ENCODE results near the gene RNF128.

DNA sequence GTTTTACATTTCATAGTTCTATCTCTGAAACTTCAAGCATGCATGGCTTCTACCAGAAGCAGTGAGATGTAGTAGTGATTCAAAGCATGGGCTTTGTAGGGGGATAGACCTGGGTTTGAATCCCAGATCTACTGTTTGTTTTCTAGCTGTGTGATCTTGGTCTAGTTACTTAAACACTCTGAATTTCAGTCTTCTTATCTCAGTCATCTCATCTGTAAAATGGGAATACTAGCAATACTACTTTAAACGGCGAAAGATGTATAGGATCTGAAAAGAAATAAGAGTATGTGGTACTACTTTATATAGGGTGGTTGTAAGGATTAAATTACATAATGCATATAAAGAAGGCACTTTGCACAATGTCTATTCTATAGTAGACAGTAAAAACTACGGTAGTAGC, 20.0 kb upstream of the RNF128 start:
- TF ChIP-seq, protein P1, sequence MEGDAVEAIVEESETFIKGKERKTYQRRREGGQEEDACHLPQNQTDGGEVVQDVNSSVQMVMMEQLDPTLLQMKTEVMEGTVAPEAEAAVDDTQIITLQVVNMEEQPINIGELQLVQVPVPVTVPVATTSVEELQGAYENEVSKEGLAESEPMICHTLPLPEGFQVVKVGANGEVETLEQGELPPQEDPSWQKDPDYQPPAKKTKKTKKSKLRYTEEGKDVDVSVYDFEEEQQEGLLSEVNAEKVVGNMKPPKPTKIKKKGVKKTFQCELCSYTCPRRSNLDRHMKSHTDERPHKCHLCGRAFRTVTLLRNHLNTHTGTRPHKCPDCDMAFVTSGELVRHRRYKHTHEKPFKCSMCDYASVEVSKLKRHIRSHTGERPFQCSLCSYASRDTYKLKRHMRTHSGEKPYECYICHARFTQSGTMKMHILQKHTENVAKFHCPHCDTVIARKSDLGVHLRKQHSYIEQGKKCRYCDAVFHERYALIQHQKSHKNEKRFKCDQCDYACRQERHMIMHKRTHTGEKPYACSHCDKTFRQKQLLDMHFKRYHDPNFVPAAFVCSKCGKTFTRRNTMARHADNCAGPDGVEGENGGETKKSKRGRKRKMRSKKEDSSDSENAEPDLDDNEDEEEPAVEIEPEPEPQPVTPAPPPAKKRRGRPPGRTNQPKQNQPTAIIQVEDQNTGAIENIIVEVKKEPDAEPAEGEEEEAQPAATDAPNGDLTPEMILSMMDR (IDR thresholded peaks at IDR 0.05), result no peak
- TF ChIP-seq POLR2A (IDR thresholded peaks at IDR 0.05; ENCODE audit: low read depth) (no peak), EP300 (IDR thresholded peaks at IDR 0.05) (no peak), POLR2AphosphoS5 (IDR thresholded peaks at IDR 0.05) (no peak)
